ENCODE data around the gene TGFB1.
A peak's percentile ranks its signal among the peaks of the same experiment; 100 is the strongest.
"Not testable (repeated sequence)": the region's sequence is repeated elsewhere in the genome, so short reads cannot be mapped to it uniquely, and the experiment has no call there.

TGFB1 gene

GRCh38 chr19:41367848-41368301 is 14.2 kb upstream of the TGFB1 start:
- DNase-seq: no peak

- no peak for DNase-seq
Observed at GRCh38 chr19:41366089-41366488, 12.4 kb upstream of the TGFB1 start.

- DNase-seq: no peak
Observed at GRCh38 chr19:41364524-41365391, 11.0 kb upstream of the TGFB1 start.

GRCh38 chr19:41363753-41364523 is 10.2 kb upstream of the TGFB1 start, which contains the start of gene B9D2:
Gene B9D2 (minus strand): TSS chr19:41364149. CDS start chr19:41363519, 630 bp downstream.
- peak; percentile 99 for DNase-seq

- no peak for DNase-seq
Observed at GRCh38 chr19:41363371-41363752, 9.6 kb upstream of the TGFB1 start.

- no peak for DNase-seq
Observed at GRCh38 chr19:41362143-41362847, 8.6 kb upstream of the TGFB1 start.

GRCh38 chr19:41359741-41360140 is 6.0 kb upstream of the TGFB1 start:
- no peak for DNase-seq

GRCh38 chr19:41357746-41358145 is 4.0 kb upstream of the TGFB1 start:
- DNase-seq: no peak

GRCh38 chr19:41356984-41357739 is 3.4 kb upstream of the TGFB1 start:
- peak; percentile 49 for DNase-seq

- no peak for DNase-seq
Observed at GRCh38 chr19:41355802-41356201, 2.1 kb upstream of the TGFB1 start.

GRCh38 chr19:41355035-41355434 is 1.3 kb upstream of the TGFB1 start:
- no peak for DNase-seq

GRCh38 chr19:41354343-41354953 is 726 bp upstream of the TGFB1 start:
- DNase-seq: no peak

- DNase-seq: peak; percentile 77
Observed at GRCh38 chr19:41352609-41353465, 885 bp downstream of the TGFB1 start.

- DNase-seq: no peak
Observed at GRCh38 chr19:41352279-41352608, 1.5 kb downstream of the TGFB1 start.

GRCh38 chr19:41351339-41352245 is 2.1 kb downstream of the TGFB1 start:
- peak; percentile 88 for DNase-seq

- DNase-seq: no peak
Observed at GRCh38 chr19:41350735-41351338, 2.9 kb downstream of the TGFB1 start.

- not testable (repeated sequence) for DNase-seq
Observed at GRCh38 chr19:41346916-41347315, 6.8 kb downstream of the TGFB1 start.

GRCh38 chr19:41344162-41344561 is 9.6 kb downstream of the TGFB1 start:
- DNase-seq: no peak

GRCh38 chr19:41341669-41342490 is 11.8 kb downstream of the TGFB1 start:
- peak; percentile 30 for DNase-seq

Data from CD4-positive, alpha-beta T cell treated with Interferon gamma for 1 hour (primary cell).